Loucy (cell line): ENCODE data around the gene TMPRSS11D.

Source experiments
- H2AFZ ChIP-seq: fragments of 200-600 bp; sonication (generic); 2 replicates; pipeline ENCODE4 v1.6.0; 2016; ENCODE audit warnings: antibody characterized with exemption, mild to moderate bottlenecking, low read length, moderate library complexity
- H3F3A ChIP-seq: fragments of 200-600 bp; 2 replicates; pipeline ENCODE4 v1.6.0; 2016; ENCODE audit warnings: antibody characterized with exemption, low read depth, mild to moderate bottlenecking
- H3K27me3 ChIP-seq: fragments of 200-600 bp; sonication (generic); 2 replicates; pipeline ENCODE4 v1.6.1; 2014; ENCODE audit warnings: low read length, mild to moderate bottlenecking; ENCODE audit not compliant: insufficient read depth, poor library complexity, severe bottlenecking
- H3K36me3 ChIP-seq: fragments of 200-600 bp; sonication (generic); 2 replicates; pipeline ENCODE4 v1.6.1; 2016; ENCODE audit warnings: low read length; ENCODE audit not compliant: insufficient read depth
- H3K4me1 ChIP-seq: fragments of 200-600 bp; sonication (generic); 2 replicates; pipeline ENCODE4 v1.5.1; 2014; ENCODE audit warnings: low read length, mild to moderate bottlenecking; ENCODE audit not compliant: insufficient read depth, poor library complexity, severe bottlenecking
- H3K4me2 ChIP-seq: fragments of 200-600 bp; sonication (generic); 2 replicates; pipeline ENCODE4 v1.6.0; 2014; ENCODE audit warnings: antibody characterized with exemption, low read length, low read depth, mild to moderate bottlenecking; ENCODE audit not compliant: poor library complexity, severe bottlenecking
- H3K4me3 ChIP-seq: fragments of 200-600 bp; sonication (generic); 2 replicates; pipeline ENCODE4 v1.5.1; 2014; ENCODE audit warnings: low read length, mild to moderate bottlenecking, mixed read lengths; ENCODE audit not compliant: poor library complexity, severe bottlenecking
- H3K79me2 ChIP-seq: fragments of 200-600 bp; sonication (generic); 2 replicates; pipeline ENCODE4 v1.6.1; 2014; ENCODE audit warnings: low read length; ENCODE audit not compliant: insufficient read depth
- H3K9ac ChIP-seq: fragments of 200-600 bp; sonication (generic); 2 replicates; pipeline ENCODE4 v1.6.0; 2014; ENCODE audit warnings: mild to moderate bottlenecking, low read depth, low read length, moderate library complexity; ENCODE audit not compliant: poor library complexity, severe bottlenecking
- H3K9me2 ChIP-seq: fragments of 200-600 bp; sonication (generic); replicated peaks from 2 replicates; pipeline ENCODE4 v1.6.1; 2016; ENCODE audit warnings: low read depth, low read length, mixed read lengths
- H3K9me3 ChIP-seq: fragments of 200-600 bp; sonication (generic); 2 replicates; pipeline ENCODE4 v1.6.1; 2014; ENCODE audit warnings: mild to moderate bottlenecking, antibody characterized with exemption, low read length, low read depth; ENCODE audit not compliant: insufficient read depth
- H4K20me1 ChIP-seq: fragments of 200-600 bp; sonication (generic); 2 replicates; pipeline ENCODE4 v1.6.0; 2014; ENCODE audit warnings: antibody characterized with exemption, low read length, mild to moderate bottlenecking; ENCODE audit not compliant: insufficient read depth, poor library complexity, severe bottlenecking
- CTCF ChIP-seq: fragments of 200-600 bp; sonication (generic); conservative IDR thresholded peaks from 2 replicates; pipeline ENCODE4 v1.5.1; 2014; ENCODE audit warnings: mild to moderate bottlenecking, antibody characterized with exemption, low read length
- EZH2phosphoT487 ChIP-seq: fragments of 200-600 bp; IDR thresholded peaks from 2 replicates; pipeline ENCODE4 v1.6.1; 2018; ENCODE audit warnings: antibody characterized with exemption, mild to moderate bottlenecking, moderate library complexity, borderline replicate concordance

Gene TMPRSS11D

DNA sequence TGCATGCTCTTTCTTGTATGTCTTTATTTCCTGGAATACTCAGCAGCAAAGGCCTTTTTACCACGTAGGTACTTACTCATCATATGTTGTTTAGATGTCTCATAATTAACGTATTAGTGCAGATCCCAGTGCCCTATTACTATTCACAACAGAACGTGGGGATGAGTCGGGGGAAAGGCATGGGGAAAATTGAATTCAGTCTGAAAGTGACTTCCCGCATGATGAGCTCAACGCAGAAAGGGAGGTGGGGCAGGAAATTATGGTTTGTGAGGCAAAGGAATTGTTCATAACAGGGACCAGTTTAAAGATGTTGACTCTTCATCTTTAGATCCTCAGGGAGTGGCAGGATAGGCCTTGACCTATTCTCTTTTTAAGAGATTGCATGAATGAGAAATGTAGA lies 2.0 kb upstream of the TMPRSS11D start:
- Histone ChIP-seq H3K9ac (no peak overlapping the region), H3K27me3 (no peaks in the 10 kb centered on the region), H3K36me3 (no peaks in the 10 kb centered on the region), H3K79me2 (no peaks in the 10 kb centered on the region), H3F3A (no peaks in the 10 kb centered on the region), H3K4me2 (no peak overlapping the region), H3K4me3 (no peak overlapping the region), H3K9me2 (no peaks in the 10 kb centered on the region), H3K4me1 (no peaks in the 10 kb centered on the region), H3K9me3 (no peaks in the 10 kb centered on the region), H4K20me1 (no peaks in the 10 kb centered on the region), H2AFZ (no peak overlapping the region)
- TF ChIP-seq CTCF (no peak), EZH2phosphoT487 (no peak)

- no peak overlapping the region for H2AFZ ChIP-seq
- H3K4me2 ChIP-seq, result no peak overlapping the region
- no peaks in the 10 kb centered on the region for H3K9me3 ChIP-seq
- H3K79me2 ChIP-seq, result no peaks in the 10 kb centered on the region
- no peak overlapping the region for H3K9ac ChIP-seq
- TF ChIP-seq CTCF (no peak), EZH2phosphoT487 (no peak)
- no peaks in the 10 kb centered on the region for H3K4me1 ChIP-seq
- H3K27me3 ChIP-seq, result no peaks in the 10 kb centered on the region
- no peaks in the 10 kb centered on the region for H4K20me1 ChIP-seq
- no peak overlapping the region for H3K4me3 ChIP-seq
- no peaks in the 10 kb centered on the region for H3K36me3 ChIP-seq
- no peaks in the 10 kb centered on the region for H3F3A ChIP-seq
- H3K9me2 ChIP-seq, result no peaks in the 10 kb centered on the region
These were observed 899 bp upstream of the TMPRSS11D start for GRCh38 chr4:67884701-67885100.

- Histone ChIP-seq H3K9me2 (no peaks in the 10 kb centered on the region), H3K9ac (no peak overlapping the region), H4K20me1 (no peaks in the 10 kb centered on the region), H3K79me2 (no peaks in the 10 kb centered on the region), H3F3A (no peaks in the 10 kb centered on the region), H3K4me3 (no peak overlapping the region), H3K36me3 (no peaks in the 10 kb centered on the region), H3K4me2 (no peak overlapping the region), H3K9me3 (no peaks in the 10 kb centered on the region), H3K4me1 (no peaks in the 10 kb centered on the region), H2AFZ (no peak overlapping the region), H3K27me3 (no peaks in the 10 kb centered on the region)
- no peak for TF ChIP-seq EZH2phosphoT487
- TF ChIP-seq CTCF, result no peak
These were observed 344 bp downstream of the TMPRSS11D start for GRCh38 chr4:67883458-67883857.
